Choroid plexus epithelial cell (primary cell): ENCODE measurements around the gene CD3G.

Experiments used
- DNase-seq: peaks from one replicate; pipeline ENCODE4 v3.0.0-alpha.2; 2010; ENCODE audit warnings: low read depth
- H3K4me3 ChIP-seq: 2 replicates; pipeline ENCODE4 v1.5.1; 2011; ENCODE audit warnings: low read depth, mild to moderate bottlenecking, control low read depth, low read length, moderate library complexity
- CTCF ChIP-seq: conservative IDR thresholded peaks from 2 replicates; pipeline ENCODE4 v1.5.1; 2011; ENCODE audit warnings: low read depth, mild to moderate bottlenecking, control low read depth, inconsistent platforms, low read length, moderate library complexity

Gene CD3G

GRCh38 chr11:118339281-118339961 is 4.7 kb upstream of the CD3G start:
- no peak for TF ChIP-seq CTCF
- DNase-seq: no peak
- no peak overlapping the region for H3K4me3 ChIP-seq

GRCh38 chr11:118340449-118340848 is 3.7 kb upstream of the CD3G start:
- no peak overlapping the region for H3K4me3 ChIP-seq
- DNase-seq: no peak
- TF ChIP-seq CTCF: no peak

GRCh38 chr11:118341261-118341660 is 2.9 kb upstream of the CD3G start:
- DNase-seq: no peak
- no peak overlapping the region for H3K4me3 ChIP-seq
- TF ChIP-seq CTCF: no peak

- TF ChIP-seq CTCF: no peak
- DNase-seq: no peak
- H3K4me3 ChIP-seq: no peak overlapping the region
Measured at GRCh38 chr11:118341815-118342489, 2.2 kb upstream of the CD3G start.

- no peak within 1 kb of the TSS for H3K4me3 ChIP-seq
- no peak for DNase-seq
- no peak for TF ChIP-seq CTCF
Measured at GRCh38 chr11:118342503-118343161, 1.5 kb upstream of the CD3G start, which contains the start of gene CD3D. CD3D (minus strand) TSS chr11:118342705; CDS start chr11:118342607, 98 bp downstream.

- no peak overlapping the region for H3K4me3 ChIP-seq
- DNase-seq: no peak
- no peak for TF ChIP-seq CTCF
Measured at GRCh38 chr11:118343248-118343647, 896 bp upstream of the CD3G start.
